H9 (cell line): ENCODE measurements around the gene TMEM237. TPM values are rescaled to one million over a fixed set of nuclear protein-coding genes. Genes with fewer than 3 reads are reported as not detected.

Source experiments
- DNase-seq: peaks from one replicate; pipeline ENCODE4 v3.0.0-alpha.2; 2017
- H2AFZ ChIP-seq: one replicate; pipeline ENCODE4 v1.6.1; 2013; ENCODE audit warnings: mild to moderate bottlenecking, low read length, control low read depth, moderate library complexity
- H2AK5ac ChIP-seq: 2 replicates; pipeline ENCODE4 v1.6.1; 2013; ENCODE audit warnings: low read length, control low read depth, mixed read lengths; ENCODE audit not compliant: insufficient read length
- H2BK120ac ChIP-seq: one replicate; pipeline ENCODE4 v1.6.1; 2013; ENCODE audit warnings: low read depth, mild to moderate bottlenecking, low read length, control low read depth, inconsistent platforms; ENCODE audit not compliant: poor library complexity, severe bottlenecking
- H2BK12ac ChIP-seq: 2 replicates; pipeline ENCODE4 v1.6.1; 2013; ENCODE audit warnings: low read length, control low read depth, mixed read lengths, low read depth; ENCODE audit not compliant: insufficient read length
- H2BK15ac ChIP-seq: 2 replicates; pipeline ENCODE4 v1.6.1; 2013; ENCODE audit warnings: low read depth, low read length, control low read depth
- H2BK20ac ChIP-seq: one replicate; pipeline ENCODE4 v1.6.1; 2013; ENCODE audit warnings: low read depth, mild to moderate bottlenecking, low read length, control low read depth, inconsistent platforms; ENCODE audit not compliant: poor library complexity, severe bottlenecking
- H2BK5ac ChIP-seq: 2 replicates; pipeline ENCODE4 v1.6.1; 2013; ENCODE audit warnings: low read length, control low read depth, mixed read lengths; ENCODE audit not compliant: insufficient read length
- H3K14ac ChIP-seq: 2 replicates; pipeline ENCODE4 v1.6.1; 2013; ENCODE audit warnings: low read length, control low read depth; ENCODE audit not compliant: insufficient read depth
- H3K18ac ChIP-seq: 2 replicates; pipeline ENCODE4 v1.6.1; 2013; ENCODE audit warnings: low read depth, mild to moderate bottlenecking, mixed read lengths, low read length, control low read depth; ENCODE audit not compliant: insufficient read length
- H3K23ac ChIP-seq: 2 replicates; pipeline ENCODE4 v1.6.1; 2013; ENCODE audit warnings: low read length, control low read depth, mixed read lengths, low read depth; ENCODE audit not compliant: insufficient read length
- H3K23me2 ChIP-seq: 2 replicates; pipeline ENCODE4 v1.6.1; 2013; ENCODE audit warnings: low read depth, mild to moderate bottlenecking, mixed read lengths, low read length, control low read depth; ENCODE audit not compliant: insufficient read length, poor library complexity, severe bottlenecking
- H3K27ac ChIP-seq: 2 replicates; pipeline ENCODE4 v1.5.1; 2013; ENCODE audit warnings: low read length, control low read depth, mixed read lengths, low read depth; ENCODE audit not compliant: insufficient read length
- H3K27me3 ChIP-seq: 2 replicates; pipeline ENCODE4 v1.6.1; 2013; ENCODE audit warnings: low read length, control low read depth, inconsistent platforms; ENCODE audit not compliant: insufficient read depth
- H3K4ac ChIP-seq: 2 replicates; pipeline ENCODE4 v1.6.1; 2013; ENCODE audit warnings: low read depth, mild to moderate bottlenecking, control low read depth, inconsistent platforms, low read length, moderate library complexity
- H3K4me1 ChIP-seq: 2 replicates; pipeline ENCODE4 v1.6.1; 2013; ENCODE audit warnings: low read length, control low read depth, inconsistent platforms; ENCODE audit not compliant: insufficient read depth
- H3K4me2 ChIP-seq: 2 replicates; pipeline ENCODE4 v1.6.1; 2013; ENCODE audit warnings: low read length, control low read depth, mixed read lengths; ENCODE audit not compliant: insufficient read length, insufficient read depth
- H3K56ac ChIP-seq: 2 replicates; pipeline ENCODE4 v1.6.1; 2013; ENCODE audit warnings: low read depth, mild to moderate bottlenecking, mixed read lengths, low read length, control low read depth; ENCODE audit not compliant: insufficient read length
- H3K79me1 ChIP-seq: 2 replicates; pipeline ENCODE4 v1.6.1; 2013; ENCODE audit warnings: low read depth, mild to moderate bottlenecking, moderate library complexity, low read length, control low read depth, inconsistent platforms; ENCODE audit not compliant: insufficient read depth, poor library complexity, severe bottlenecking
- H3K79me2 ChIP-seq: 2 replicates; pipeline ENCODE4 v1.6.1; 2013; ENCODE audit warnings: low read length, control low read depth, inconsistent platforms; ENCODE audit not compliant: insufficient read depth
- H3K9ac ChIP-seq: 2 replicates; pipeline ENCODE4 v1.6.1; 2013; ENCODE audit warnings: low read length, control low read depth, mixed read lengths; ENCODE audit not compliant: insufficient read length; ENCODE audit errors: extremely low read depth
- H3K9me3 ChIP-seq: one replicate; pipeline ENCODE4 v1.6.1; 2013; ENCODE audit warnings: low read depth, low read length, inconsistent platforms; ENCODE audit not compliant: control insufficient read depth
- H3T11ph ChIP-seq: one replicate; pipeline ENCODE4 v1.6.1; 2013; ENCODE audit warnings: mild to moderate bottlenecking, low read length, control low read depth, inconsistent platforms
- H4K20me1 ChIP-seq: one replicate; pipeline ENCODE4 v1.6.1; 2013; ENCODE audit not compliant: control insufficient read depth, insufficient read length, insufficient read depth
- H4K5ac ChIP-seq: 2 replicates; pipeline ENCODE4 v1.6.1; 2013; ENCODE audit warnings: low read depth, mild to moderate bottlenecking, mixed read lengths, low read length, control low read depth; ENCODE audit not compliant: insufficient read length
- H4K8ac ChIP-seq: replicated peaks from 2 replicates; pipeline ENCODE4 v1.6.1; 2013; ENCODE audit warnings: low read length, control low read depth, mixed read lengths, low read depth; ENCODE audit not compliant: insufficient read length
- H4K91ac ChIP-seq: 2 replicates; pipeline ENCODE4 v1.6.1; 2013; ENCODE audit warnings: low read depth, mild to moderate bottlenecking, moderate library complexity, mixed read lengths, low read length, control low read depth; ENCODE audit not compliant: insufficient read length
- H3K27ac Mint-ChIP-seq, 3 experiments: 2 replicates in 2 of 3; 3 replicates in 1 of 3; pipeline ENCODE4 v1.8.0; 2020 to 2021; ENCODE audit warnings: mixed read lengths in 3 of 3, mild to moderate bottlenecking in 1 of 3, moderate library complexity in 1 of 3
- H3K27me3 Mint-ChIP-seq: 2 replicates; pipeline ENCODE4 v1.8.0; 2021; ENCODE audit warnings: low read depth, mild to moderate bottlenecking, moderate library complexity, mixed read lengths
- H3K36me3 Mint-ChIP-seq, 3 experiments: 2 replicates in 2 of 3; 3 replicates in 1 of 3; pipeline ENCODE4 v1.8.0; 2020 to 2021; ENCODE audit warnings: low read depth in 3 of 3, mixed read lengths in 3 of 3; ENCODE audit not compliant: insufficient read depth in 1 of 3
- H3K4me1 Mint-ChIP-seq, 2 experiments: 2 replicates each; pipeline ENCODE4 v1.8.0; 2020; ENCODE audit warnings: mixed read lengths in 2 of 2
- H3K4me3 Mint-ChIP-seq, 2 experiments: 2 replicates in 1 of 2; 3 replicates in 1 of 2; pipeline ENCODE4 v1.8.0; 2020 to 2021; ENCODE audit warnings: mild to moderate bottlenecking in 2 of 2, mixed read lengths in 2 of 2, moderate library complexity in 1 of 2
- H3K9me3 Mint-ChIP-seq, 2 experiments: 2 replicates in 1 of 2; 3 replicates in 1 of 2; pipeline ENCODE4 v1.8.0; 2020; ENCODE audit warnings: mild to moderate bottlenecking in 2 of 2, mixed read lengths in 2 of 2, moderate library complexity in 1 of 2
- WGBS: extraction: QIAGEN DNeasy Blood & Tissue Kit; methylation state at CpG from one replicate; pipeline ENCODE4 v1.1.7; 2013; ENCODE audit warnings: missing lambda C conversion rate, low lambda C conversion rate, mixed read lengths; ENCODE audit not compliant: insufficient read length; ENCODE audit errors: extremely low coverage; 5-methylcytosine and 5-hydroxymethylcytosine counted together
- total RNA-seq: library from RNA; stranded (reverse); gene quantifications from 2 replicates; pipeline ENCODE4 v1.2.1, GENCODE V29; 2021
- TF ChIP-seq, protein P1 (sequence below): fragments of 200-600 bp; sonication (generic); conservative IDR thresholded peaks from 3 replicates; pipeline ENCODE4 v1.8.0; 2021; ENCODE audit warnings: antibody characterized with exemption, mild to moderate bottlenecking

TMEM237 gene
- total RNA-seq, 1 experiment from 2014 or later, result 37.7 TPM

DNA sequence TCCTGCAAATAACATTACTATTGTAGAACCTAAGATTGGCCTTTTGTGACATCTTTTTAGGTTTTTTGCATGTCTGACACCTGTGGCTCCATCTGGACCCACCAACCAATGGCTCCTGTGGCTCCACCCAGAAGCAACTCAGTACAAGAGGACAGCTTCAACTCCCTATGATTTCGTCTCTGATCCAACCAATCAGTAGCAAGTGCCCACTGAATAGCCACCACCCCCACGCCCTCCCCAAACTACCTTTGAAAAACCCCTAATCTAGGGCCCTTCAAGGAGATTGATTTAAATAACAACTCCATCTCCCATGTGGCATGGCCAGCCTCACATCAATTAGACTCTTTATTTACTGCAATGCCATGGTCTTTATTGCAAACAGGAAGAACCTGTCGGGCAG lies 31.5 kb upstream of the TMEM237 start:
- H3K4me3 Mint-ChIP-seq, result no peak overlapping the region
- Histone ChIP-seq H2BK15ac (no peak overlapping the region), H3K23me2 (no peaks in the 10 kb centered on the region), H3K14ac (no peak overlapping the region), H2BK120ac (no peak overlapping the region), H2BK12ac (no peak overlapping the region), H3K18ac (no peak overlapping the region), H2AK5ac (no peak overlapping the region), H4K5ac (no peak overlapping the region), H2BK5ac (no peak overlapping the region), H2AFZ (no peak overlapping the region), H4K91ac (no peak overlapping the region), H3K9me3 (no peaks in the 10 kb centered on the region), H3K79me1 (no peaks in the 10 kb centered on the region), H3K4me2 (no peak overlapping the region), H3K27me3 (no peaks in the 10 kb centered on the region), H3T11ph (no peak overlapping the region), H3K79me2 (no peaks in the 10 kb centered on the region), H3K4me1 (peaks cover 5% of the 10 kb centered on the region; the same call in 1 of the 2 replicates), H3K9ac (no peak overlapping the region), H3K56ac (no peak overlapping the region), H3K27ac (no peak overlapping the region), H4K20me1 (no peaks in the 10 kb centered on the region), H3K4ac (no peak overlapping the region), H2BK20ac (no peak overlapping the region), H3K23ac (no peak overlapping the region), H4K8ac (no peak overlapping the region)
- TF ChIP-seq, protein P1, sequence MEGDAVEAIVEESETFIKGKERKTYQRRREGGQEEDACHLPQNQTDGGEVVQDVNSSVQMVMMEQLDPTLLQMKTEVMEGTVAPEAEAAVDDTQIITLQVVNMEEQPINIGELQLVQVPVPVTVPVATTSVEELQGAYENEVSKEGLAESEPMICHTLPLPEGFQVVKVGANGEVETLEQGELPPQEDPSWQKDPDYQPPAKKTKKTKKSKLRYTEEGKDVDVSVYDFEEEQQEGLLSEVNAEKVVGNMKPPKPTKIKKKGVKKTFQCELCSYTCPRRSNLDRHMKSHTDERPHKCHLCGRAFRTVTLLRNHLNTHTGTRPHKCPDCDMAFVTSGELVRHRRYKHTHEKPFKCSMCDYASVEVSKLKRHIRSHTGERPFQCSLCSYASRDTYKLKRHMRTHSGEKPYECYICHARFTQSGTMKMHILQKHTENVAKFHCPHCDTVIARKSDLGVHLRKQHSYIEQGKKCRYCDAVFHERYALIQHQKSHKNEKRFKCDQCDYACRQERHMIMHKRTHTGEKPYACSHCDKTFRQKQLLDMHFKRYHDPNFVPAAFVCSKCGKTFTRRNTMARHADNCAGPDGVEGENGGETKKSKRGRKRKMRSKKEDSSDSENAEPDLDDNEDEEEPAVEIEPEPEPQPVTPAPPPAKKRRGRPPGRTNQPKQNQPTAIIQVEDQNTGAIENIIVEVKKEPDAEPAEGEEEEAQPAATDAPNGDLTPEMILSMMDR, result no peak
- peaks cover 10% of the 10 kb centered on the region for H3K27me3 Mint-ChIP-seq
- no CpG with 5 or more reads among the region's 3 CpGs for WGBS
- peaks cover 12 to 15% of the 10 kb centered on the region in 2 experiments for H3K4me1 Mint-ChIP-seq
- no peaks in the 10 kb centered on the region; a peak in 1 of 5 replicates for H3K9me3 Mint-ChIP-seq
- H3K27ac Mint-ChIP-seq, result no peak overlapping the region
- no peak for DNase-seq
- no peaks in the 10 kb centered on the region for H3K36me3 Mint-ChIP-seq
